Loucy (cell line): ENCODE results near the gene USP21.
"Not testable (repeated sequence)": the region's sequence is repeated elsewhere in the genome, so short reads cannot be mapped to it uniquely, and the experiment has no call there.

ENCODE experiments used
- CTCF ChIP-seq: fragments of 200-600 bp; sonication (generic); conservative IDR thresholded peaks from 2 replicates; pipeline ENCODE4 v1.5.1; 2014; ENCODE audit warnings: mild to moderate bottlenecking, antibody characterized with exemption, low read length
- EZH2phosphoT487 ChIP-seq: fragments of 200-600 bp; IDR thresholded peaks from 2 replicates; pipeline ENCODE4 v1.6.1; 2018; ENCODE audit warnings: antibody characterized with exemption, mild to moderate bottlenecking, moderate library complexity, borderline replicate concordance

- not testable (repeated sequence) for TF ChIP-seq CTCF, EZH2phosphoT487
Measured at GRCh38 chr1:161115961-161116360, 43.3 kb upstream of the USP21 start.
